ENCODE measurements around the gene CT55.
"Not testable (repeated sequence)": the region's sequence is repeated elsewhere in the genome, so short reads cannot be mapped to it uniquely, and the experiment has no call there.

The CT55 gene

GRCh38 chrX:135170877-135171519 is at the start of gene CT55:
Gene CT55 (minus strand): TSS chrX:135171398. CDS start chrX:135171171, 227 bp downstream.
- Histone ChIP-seq H3K4me3 (ENCODE audit: low read depth in 1 of 2, low read length in 1 of 2) (no peak within 1 kb of the TSS), H3K27ac (no peak within 1 kb of the TSS), H3K27me3 (peaks cover 4% of the 10 kb centered on the region), H3K36me3 (no peaks in the 10 kb centered on the region), H3K4me1 (ENCODE audit: control insufficient read depth in 1 of 2, insufficient read depth in 1 of 2, low read depth in 1 of 2, low read length in 1 of 2) (no peaks in the 10 kb centered on the region), H3K9me3 (no peaks in the 10 kb centered on the region)
- TF ChIP-seq CTCF (IDR thresholded peaks at IDR 0.05) = no peak

GRCh38 chrX:135213200-135213844 is 42.1 kb upstream of the CT55 start:
- Histone ChIP-seq H3K27me3 (peaks cover 5% of the 10 kb centered on the region), H3K9me3 (no peaks in the 10 kb centered on the region), H3K4me3 (ENCODE audit: low read depth in 1 of 2, low read length in 1 of 2) (no peak overlapping the region), H3K36me3 (no peaks in the 10 kb centered on the region), H3K27ac (no peak overlapping the region), H3K4me1 (ENCODE audit: control insufficient read depth in 1 of 2, insufficient read depth in 1 of 2, low read depth in 1 of 2, low read length in 1 of 2) (no peaks in the 10 kb centered on the region)
- no peak for TF ChIP-seq CTCF (IDR thresholded peaks at IDR 0.05)

GRCh38 chrX:135206427-135206826 is 35.2 kb upstream of the CT55 start:
- not testable (repeated sequence) for H3K4me1 ChIP-seq (ENCODE audit: control insufficient read depth in 1 of 2, insufficient read depth in 1 of 2, low read depth in 1 of 2, low read length in 1 of 2); H3K36me3 ChIP-seq; H3K9me3 ChIP-seq; H3K4me3 ChIP-seq (ENCODE audit: low read depth in 1 of 2, low read length in 1 of 2); H3K27ac ChIP-seq; H3K27me3 ChIP-seq

- no peak for TF ChIP-seq CTCF (IDR thresholded peaks at IDR 0.05)
- no peak overlapping the region for H3K27ac ChIP-seq
- peaks cover 6% of the 10 kb centered on the region for H3K27me3 ChIP-seq
- no peak overlapping the region for H3K4me3 ChIP-seq (ENCODE audit: low read depth in 1 of 2, low read length in 1 of 2)
- H3K9me3 ChIP-seq = no peaks in the 10 kb centered on the region
- no peaks in the 10 kb centered on the region for H3K36me3 ChIP-seq
- no peaks in the 10 kb centered on the region for H3K4me1 ChIP-seq (ENCODE audit: control insufficient read depth in 1 of 2, insufficient read depth in 1 of 2, low read depth in 1 of 2, low read length in 1 of 2)
Observed at GRCh38 chrX:135200297-135200696, 29.1 kb upstream of the CT55 start.

GRCh38 chrX:135194684-135195083 is 23.5 kb upstream of the CT55 start:
- no peaks in the 10 kb centered on the region for H3K9me3 ChIP-seq
- H3K27ac ChIP-seq = no peak overlapping the region
- H3K4me3 ChIP-seq (ENCODE audit: low read depth in 1 of 2, low read length in 1 of 2) = no peak overlapping the region
- no peaks in the 10 kb centered on the region for H3K36me3 ChIP-seq
- H3K27me3 ChIP-seq = no peaks in the 10 kb centered on the region
- TF ChIP-seq CTCF (IDR thresholded peaks at IDR 0.05) = no peak
- H3K4me1 ChIP-seq (ENCODE audit: control insufficient read depth in 1 of 2, insufficient read depth in 1 of 2, low read depth in 1 of 2, low read length in 1 of 2) = no peaks in the 10 kb centered on the region

GRCh38 chrX:135193740-135194139 is 22.5 kb upstream of the CT55 start:
- Histone ChIP-seq H3K36me3 (no peaks in the 10 kb centered on the region), H3K9me3 (no peaks in the 10 kb centered on the region), H3K27me3 (no peaks in the 10 kb centered on the region), H3K4me3 (ENCODE audit: low read depth in 1 of 2, low read length in 1 of 2) (no peak overlapping the region), H3K27ac (no peak overlapping the region), H3K4me1 (ENCODE audit: control insufficient read depth in 1 of 2, insufficient read depth in 1 of 2, low read depth in 1 of 2, low read length in 1 of 2) (no peaks in the 10 kb centered on the region)
- no peak for TF ChIP-seq CTCF (IDR thresholded peaks at IDR 0.05)
